HAP-1 (cell line): ENCODE results near the gene UBC.

Source experiments
- DNase-seq, 2 experiments: peaks; one replicate each; pipeline ENCODE4 v3.0.0-alpha.2; 2016 to 2020; ENCODE audit warnings: low spot score in 2 of 2
- H3K27me3 ChIP-seq: fragments of 250-450 bp; sonication (Bioruptor Pico); 2 replicates; pipeline ENCODE4 v1.5.1; 2020; ENCODE audit warnings: low read depth, mild to moderate bottlenecking, moderate library complexity
- H3K36me3 ChIP-seq: fragments of 250-450 bp; sonication (Bioruptor Pico); replicated peaks from 2 replicates; pipeline ENCODE4 v1.5.1; 2020; ENCODE audit warnings: mild to moderate bottlenecking
- H3K4me1 ChIP-seq: fragments of 250-450 bp; sonication (Bioruptor Pico); 2 replicates; pipeline ENCODE4 v1.5.1; 2020; ENCODE audit warnings: mild to moderate bottlenecking
- H3K4me3 ChIP-seq: fragments of 250-450 bp; sonication (Bioruptor Pico); 2 replicates; pipeline ENCODE4 v1.5.1; 2020; ENCODE audit warnings: mild to moderate bottlenecking, moderate library complexity
- H3K9me3 ChIP-seq: fragments of 250-450 bp; sonication (Bioruptor Pico); 2 replicates; pipeline ENCODE4 v1.5.1; 2020; ENCODE audit warnings: mild to moderate bottlenecking, moderate library complexity
- in situ Hi-C: fragments of 300-500 bp; cut with MboI; formaldehyde crosslinking; loops from 3 replicates; pipeline ENCODE4 v1.14.3; 2020; ENCODE audit warnings: low sequenced_read_pairs, inconsistent platforms, mixed read lengths

The UBC gene

DNA sequence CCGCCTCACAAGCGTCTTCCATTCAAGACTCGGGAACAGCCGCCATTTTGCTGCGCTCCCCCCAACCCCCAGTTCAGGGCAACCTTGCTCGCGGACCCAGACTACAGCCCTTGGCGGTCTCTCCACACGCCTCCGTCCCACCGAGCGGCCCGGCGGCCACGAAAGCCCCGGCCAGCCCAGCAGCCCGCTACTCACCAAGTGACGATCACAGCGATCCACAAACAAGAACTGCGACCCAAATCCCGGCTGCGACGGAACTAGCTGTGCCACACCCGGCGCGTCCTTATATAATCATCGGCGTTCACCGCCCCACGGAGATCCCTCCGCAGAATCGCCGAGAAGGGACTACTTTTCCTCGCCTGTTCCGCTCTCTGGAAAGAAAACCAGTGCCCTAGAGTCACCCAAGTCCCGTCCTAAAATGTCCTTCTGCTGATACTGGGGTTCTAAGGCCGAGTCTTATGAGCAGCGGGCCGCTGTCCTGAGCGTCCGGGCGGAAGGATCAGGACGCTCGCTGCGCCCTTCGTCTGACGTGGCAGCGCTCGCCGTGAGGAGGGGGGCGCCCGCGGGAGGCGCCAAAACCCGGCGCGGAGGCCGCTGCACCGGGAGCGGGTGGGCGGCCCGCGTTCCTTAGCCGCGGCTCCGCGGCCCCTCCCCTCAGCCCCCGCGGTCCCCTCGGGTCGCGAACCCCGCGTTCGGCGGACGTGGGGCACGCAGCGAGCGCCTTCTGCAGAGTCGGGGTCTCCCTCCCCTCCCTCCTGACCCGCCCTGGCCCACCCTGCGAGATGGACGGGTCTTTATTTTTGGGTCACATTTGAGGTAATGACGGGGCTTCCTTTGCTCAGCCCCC lies at the start of gene UBC:
Gene UBC (minus strand): TSS at position 259 of the 847 bp plus-strand sequence. CDS start 879 bp downstream, outside the sequence.
- H3K36me3 ChIP-seq: peaks cover 20% of the 10 kb centered on the region
- no peaks in the 10 kb centered on the region; the same call in 1 of the 2 replicates for H3K9me3 ChIP-seq
- in situ Hi-C loops: no loop called here
- DNase-seq: peak; percentile 67 to 91
- H3K27me3 ChIP-seq: no peaks in the 10 kb centered on the region
- peaks cover 33% of the 10 kb centered on the region for H3K4me1 ChIP-seq
- H3K4me3 ChIP-seq: peak within 1 kb of the TSS; percentile 98

- H3K27me3 ChIP-seq: no peaks in the 10 kb centered on the region
- no peaks in the 10 kb centered on the region for H3K9me3 ChIP-seq
- no peak overlapping the region for H3K4me3 ChIP-seq
- in situ Hi-C loops: no loop called here
- peaks cover 78% of the 10 kb centered on the region for H3K36me3 ChIP-seq
- no peaks in the 10 kb centered on the region for H3K4me1 ChIP-seq
- DNase-seq: no peak
Observed at GRCh38 chr12:124963211-124963610, 48.8 kb upstream of the UBC start.

- in situ Hi-C loops: no loop called here
Observed at GRCh38 chr12:124961055-124961454, 46.6 kb upstream of the UBC start.

DNA sequence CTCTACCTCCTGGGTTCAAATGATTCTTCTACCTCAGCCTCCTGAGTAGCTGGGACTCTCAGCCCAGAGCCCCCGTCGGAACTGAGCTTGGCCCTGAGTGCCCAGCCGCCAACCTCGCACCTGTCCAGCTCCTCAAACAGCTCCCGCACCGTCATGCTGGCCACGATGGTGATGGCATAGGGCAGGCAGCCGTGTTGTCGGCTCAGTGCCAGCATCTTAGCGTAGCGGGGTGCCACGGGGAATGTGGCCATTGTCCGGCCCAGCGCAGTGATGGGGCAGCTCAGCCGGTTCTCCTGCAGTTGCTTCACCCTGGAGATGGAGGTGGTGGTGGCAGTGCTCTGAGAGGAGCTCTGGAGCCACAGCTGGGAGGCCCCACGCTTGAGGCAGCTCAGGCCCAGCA lies 42.1 kb upstream of the UBC start:
- Histone ChIP-seq H3K4me3 (no peak overlapping the region), H3K36me3 (peaks cover 70% of the 10 kb centered on the region)
- in situ Hi-C loops: no loop called here

More at GRCh38 chr12:124961055-124961454, 46.6 kb upstream of the UBC start:
- Histone ChIP-seq H3K36me3 (peaks cover 80% of the 10 kb centered on the region), H3K9me3 (no peaks in the 10 kb centered on the region), H3K27me3 (no peaks in the 10 kb centered on the region), H3K4me3 (no peak overlapping the region), H3K4me1 (no peaks in the 10 kb centered on the region)
- no peak for DNase-seq

GRCh38 chr12:124954771-124955170 lies 40.3 kb upstream of the UBC start:
- in situ Hi-C loops: no loop called here
- no peaks in the 10 kb centered on the region for H3K4me1 ChIP-seq
- no peaks in the 10 kb centered on the region for H3K27me3 ChIP-seq
- H3K4me3 ChIP-seq: no peak overlapping the region
- H3K9me3 ChIP-seq: no peaks in the 10 kb centered on the region
- peaks cover 67% of the 10 kb centered on the region for H3K36me3 ChIP-seq
- DNase-seq: no peak

More for the DNA sequence above, 42.1 kb upstream of the UBC start:
- no peaks in the 10 kb centered on the region for H3K27me3 ChIP-seq
- no peaks in the 10 kb centered on the region for H3K9me3 ChIP-seq
- DNase-seq: no peak
- H3K4me1 ChIP-seq: no peaks in the 10 kb centered on the region

GRCh38 chr12:124953689-124954405 lies 39.4 kb upstream of the UBC start:
- DNase-seq: no peak
- in situ Hi-C loops: no loop called here
- Histone ChIP-seq H3K4me3 (no peak overlapping the region), H3K4me1 (no peaks in the 10 kb centered on the region), H3K36me3 (peaks cover 68% of the 10 kb centered on the region), H3K9me3 (no peaks in the 10 kb centered on the region), H3K27me3 (no peaks in the 10 kb centered on the region)

GRCh38 chr12:124952801-124953200 lies 38.4 kb upstream of the UBC start:
- no peaks in the 10 kb centered on the region for H3K27me3 ChIP-seq
- H3K4me3 ChIP-seq: no peak overlapping the region
- in situ Hi-C loops: no loop called here
- no peaks in the 10 kb centered on the region for H3K9me3 ChIP-seq
- H3K36me3 ChIP-seq: peaks cover 72% of the 10 kb centered on the region
- no peaks in the 10 kb centered on the region for H3K4me1 ChIP-seq
- DNase-seq: no peak

DNA sequence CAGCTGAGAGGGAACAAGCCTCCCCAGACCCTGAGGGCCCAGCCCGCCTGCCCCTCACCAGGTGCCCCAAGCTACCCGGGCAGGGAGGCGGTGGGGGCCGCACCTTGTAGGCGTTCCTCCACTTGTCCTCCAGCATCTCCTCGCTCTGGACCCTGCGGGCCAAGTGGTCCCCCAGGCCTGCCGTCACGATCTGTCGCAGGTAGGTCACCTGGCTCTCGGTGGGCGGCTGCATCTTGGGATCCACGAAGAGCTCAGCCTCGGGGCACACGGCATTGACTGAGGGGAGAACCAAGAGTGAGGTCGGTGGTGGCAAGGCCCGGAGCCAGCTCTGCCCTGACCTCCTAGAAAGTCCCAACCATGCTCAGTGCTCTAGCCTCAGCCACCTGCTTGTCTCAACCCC lies 37.8 kb upstream of the UBC start:
- in situ Hi-C loops: no loop called here
- no peak overlapping the region for H3K4me3 ChIP-seq
- H3K27me3 ChIP-seq: no peaks in the 10 kb centered on the region
- no peak for DNase-seq
- H3K36me3 ChIP-seq: peaks cover 72% of the 10 kb centered on the region
- no peaks in the 10 kb centered on the region for H3K9me3 ChIP-seq
- H3K4me1 ChIP-seq: no peaks in the 10 kb centered on the region

DNA sequence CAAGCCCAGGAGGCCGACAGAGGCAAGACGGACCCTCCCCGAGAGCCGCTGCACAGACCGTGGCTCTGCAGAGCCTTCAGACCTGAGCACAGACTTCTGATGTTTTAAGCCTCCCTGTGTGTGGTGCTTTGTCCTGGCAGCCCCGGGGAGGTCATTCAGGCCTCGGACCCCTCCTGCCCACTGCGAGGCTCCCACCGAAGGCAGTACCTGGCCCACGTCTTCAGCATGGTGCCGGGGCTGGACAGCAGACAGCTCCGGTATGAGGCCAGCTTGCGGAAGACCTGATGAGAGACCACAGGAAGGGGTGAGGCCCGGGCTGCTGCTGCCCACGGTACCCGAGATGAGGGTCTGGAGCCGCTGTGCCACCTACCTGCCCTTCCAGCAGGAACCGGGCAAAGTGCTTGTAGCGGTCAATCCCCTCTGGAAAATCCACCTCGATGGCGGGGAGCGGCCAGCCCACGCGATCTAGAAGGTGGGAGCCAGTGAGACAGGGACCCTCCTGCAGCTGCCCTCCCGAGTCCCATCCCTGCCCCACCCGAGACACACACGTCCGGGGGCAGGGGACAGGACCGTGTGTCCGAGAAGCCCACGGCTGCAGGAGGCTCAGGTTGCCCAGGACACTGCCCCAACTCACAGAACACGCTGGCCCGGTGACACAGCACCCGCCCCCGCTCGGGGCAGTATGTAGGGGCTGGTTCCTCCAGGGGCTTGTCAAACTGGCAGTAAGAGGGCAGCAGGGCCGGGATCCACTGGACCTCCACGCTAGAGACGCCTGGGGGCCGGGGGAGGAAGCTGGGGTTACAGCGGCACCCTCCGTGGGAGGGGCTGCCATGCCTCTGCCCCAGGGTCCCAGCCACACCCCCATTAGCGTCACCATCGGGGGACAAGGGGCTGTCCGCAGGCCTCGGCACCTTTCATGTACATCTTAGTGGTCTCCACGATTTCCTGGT lies 35.6 kb upstream of the UBC start:
- Histone ChIP-seq H3K27me3 (no peaks in the 10 kb centered on the region), H3K4me1 (no peaks in the 10 kb centered on the region), H3K9me3 (no peaks in the 10 kb centered on the region), H3K4me3 (no peak overlapping the region), H3K36me3 (peaks cover 54% of the 10 kb centered on the region)
- in situ Hi-C loops: no loop called here
- DNase-seq: no peak

DNA sequence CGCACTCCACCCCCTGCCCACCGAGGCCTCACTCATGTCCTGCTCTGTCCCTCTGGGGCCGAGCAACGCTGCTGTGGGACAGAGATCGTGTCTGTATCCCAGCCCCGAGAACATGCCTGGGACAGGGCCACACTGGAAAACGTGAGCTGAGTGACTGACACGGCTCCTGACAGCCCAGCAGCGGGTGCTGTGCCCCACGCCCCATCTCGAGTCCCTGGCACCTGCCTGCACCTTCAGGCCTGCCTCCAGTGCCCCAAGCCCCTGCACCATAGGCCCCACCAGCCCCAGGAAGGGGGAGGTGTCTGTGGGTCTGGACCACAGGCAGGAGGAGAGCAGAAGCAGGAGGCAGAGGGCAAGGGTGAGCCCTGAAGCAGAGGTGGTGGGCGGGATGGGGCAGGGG lies 34.6 kb upstream of the UBC start:
- in situ Hi-C loops: no loop called here
- H3K27me3 ChIP-seq: no peaks in the 10 kb centered on the region
- no peaks in the 10 kb centered on the region for H3K4me1 ChIP-seq
- H3K36me3 ChIP-seq: peaks cover 47% of the 10 kb centered on the region
- DNase-seq: no peak
- no peaks in the 10 kb centered on the region for H3K9me3 ChIP-seq
- H3K4me3 ChIP-seq: no peak overlapping the region

DNA sequence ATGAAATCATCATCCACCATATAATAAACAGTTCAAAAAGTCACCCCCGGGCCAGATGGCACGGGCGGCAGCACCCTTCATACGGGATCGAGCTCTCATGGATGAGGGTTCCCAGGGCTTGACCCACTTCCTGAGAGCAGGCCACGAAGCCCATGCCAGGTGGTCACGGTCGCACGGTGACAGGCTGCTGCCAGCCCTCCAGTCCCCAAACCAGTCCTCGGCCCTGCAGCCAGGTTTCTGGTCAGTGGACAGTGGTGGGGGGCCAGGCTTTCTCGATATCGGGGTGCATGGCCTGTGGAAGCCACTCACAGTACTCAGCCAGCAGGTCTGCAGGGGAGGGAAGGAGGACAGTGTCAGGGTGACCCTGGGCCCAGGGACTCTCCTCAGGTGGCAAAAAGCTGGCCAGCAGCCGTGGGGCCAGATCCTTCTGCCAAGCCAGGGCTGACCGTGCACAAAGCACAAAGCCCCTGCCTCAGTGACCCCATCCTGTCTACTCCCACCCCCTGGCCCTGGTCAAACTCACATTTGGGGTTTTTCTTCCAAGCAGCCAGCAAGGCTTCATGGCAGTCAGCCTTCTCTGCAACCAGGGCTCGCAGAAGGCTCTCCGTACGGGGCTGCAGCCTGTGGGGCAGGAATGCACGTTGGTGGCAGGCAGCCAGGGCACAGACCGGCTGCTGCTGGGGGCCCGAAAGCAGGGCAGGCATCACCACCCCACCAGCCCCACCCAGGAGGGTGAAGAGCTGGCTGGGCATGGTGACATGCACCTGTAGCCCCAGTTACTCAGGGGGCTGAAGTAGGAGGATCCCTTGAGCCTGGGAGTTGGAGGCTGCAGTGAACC lies 33.3 kb upstream of the UBC start:
- peaks cover 42% of the 10 kb centered on the region for H3K36me3 ChIP-seq
- in situ Hi-C loops: no loop called here
- H3K27me3 ChIP-seq: no peaks in the 10 kb centered on the region

DNA sequence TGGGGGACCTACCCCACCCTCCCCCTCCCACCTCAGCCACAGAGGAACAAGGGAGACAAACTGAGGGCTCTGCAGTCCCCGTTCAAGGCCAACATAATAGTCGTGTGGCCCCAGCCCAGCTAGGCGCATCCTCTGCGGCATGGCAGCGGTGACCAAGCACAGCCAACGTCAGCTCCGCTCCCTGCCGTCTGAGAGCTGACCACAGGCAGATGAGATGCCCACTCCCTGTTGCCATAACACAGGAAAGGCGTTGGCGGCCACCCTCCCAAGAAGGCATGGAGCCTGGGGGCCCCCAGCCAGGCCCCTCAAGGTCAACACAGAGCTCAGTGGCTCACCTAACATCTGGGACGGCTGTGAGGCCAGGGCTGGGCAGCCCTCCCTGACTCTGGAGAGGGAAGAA lies 32.6 kb upstream of the UBC start:
- no peak for DNase-seq
- H3K27me3 ChIP-seq: no peaks in the 10 kb centered on the region
- in situ Hi-C loops: no loop called here
- H3K36me3 ChIP-seq: peaks cover 42% of the 10 kb centered on the region
- no peak overlapping the region for H3K4me3 ChIP-seq
- H3K9me3 ChIP-seq: no peaks in the 10 kb centered on the region
- H3K4me1 ChIP-seq: no peaks in the 10 kb centered on the region

More for the DNA sequence above, 33.3 kb upstream of the UBC start:
- Histone ChIP-seq H3K4me3 (no peak overlapping the region), H3K4me1 (no peaks in the 10 kb centered on the region), H3K9me3 (no peaks in the 10 kb centered on the region)
- DNase-seq: no peak

DNA sequence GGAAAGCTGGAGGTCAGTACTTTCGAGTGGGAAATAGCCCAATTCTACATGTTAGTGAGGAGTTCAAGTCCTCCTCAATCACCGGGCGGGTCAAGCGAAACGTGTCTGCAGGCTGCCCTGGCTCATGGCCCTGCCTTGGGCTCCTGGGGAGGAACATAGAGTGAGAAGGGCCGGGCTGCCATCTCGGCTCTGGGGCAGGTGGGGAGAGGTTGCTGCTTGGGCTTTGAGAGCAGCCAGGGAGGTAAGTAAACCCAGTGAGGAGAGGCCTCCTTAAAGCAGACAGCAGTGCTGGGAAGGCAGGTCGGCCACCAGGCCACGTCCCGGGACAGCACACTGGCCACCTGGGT lies 32.0 kb upstream of the UBC start:
- Histone ChIP-seq H3K27me3 (no peaks in the 10 kb centered on the region), H3K36me3 (peaks cover 36% of the 10 kb centered on the region), H3K4me1 (no peaks in the 10 kb centered on the region), H3K9me3 (no peaks in the 10 kb centered on the region), H3K4me3 (no peak overlapping the region)
- in situ Hi-C loops: no loop called here
- DNase-seq: no peak
